ENCODE measurements around the gene CCL20. TPM values are rescaled to one million over a fixed set of nuclear protein-coding genes. Genes with fewer than 3 reads are reported as not detected.

Gene CCL20
- total RNA-seq, 1 experiment from 2014 or later, result not detected

DNA sequence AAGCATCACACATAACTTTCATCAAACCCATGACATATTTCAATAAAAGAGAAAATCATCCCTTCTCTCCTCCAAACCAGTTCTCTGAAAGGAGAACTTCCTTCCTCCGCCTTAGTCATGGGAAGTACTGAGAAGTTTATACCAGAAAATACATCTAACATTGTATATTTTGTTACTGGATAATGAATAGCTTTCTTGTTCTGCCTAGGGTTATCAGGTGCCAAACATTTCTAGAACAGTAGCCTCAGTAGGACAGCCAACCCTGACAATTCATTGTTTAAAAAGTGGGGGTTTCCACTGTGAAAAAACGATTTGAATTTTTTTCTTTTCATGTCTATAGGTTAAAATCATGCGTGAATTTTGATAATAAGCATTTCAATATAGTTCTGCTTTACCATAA lies 41.8 kb downstream of the CCL20 start:
- DNase-seq (ENCODE audit: low spot score), result no peak
- POLR2A ChIA-PET, result no interaction called here
- Mint-ChIP-seq H3K9me3 (peaks cover 7% of the 10 kb centered on the region; the same call in 1 of the 2 replicates), H3K36me3 (no peaks in the 10 kb centered on the region), H3K27me3 (ENCODE audit: low read depth) (0 out of 2 replicates have a peak, but pooled peaks cover 2% of the 10 kb centered on the region), H3K4me1 (peaks cover 27% of the 10 kb centered on the region), H3K27ac (no peak overlapping the region), H3K4me3 (no peak overlapping the region)
- CTCF ChIA-PET, result no interaction called here
- TF ChIP-seq, protein P1, sequence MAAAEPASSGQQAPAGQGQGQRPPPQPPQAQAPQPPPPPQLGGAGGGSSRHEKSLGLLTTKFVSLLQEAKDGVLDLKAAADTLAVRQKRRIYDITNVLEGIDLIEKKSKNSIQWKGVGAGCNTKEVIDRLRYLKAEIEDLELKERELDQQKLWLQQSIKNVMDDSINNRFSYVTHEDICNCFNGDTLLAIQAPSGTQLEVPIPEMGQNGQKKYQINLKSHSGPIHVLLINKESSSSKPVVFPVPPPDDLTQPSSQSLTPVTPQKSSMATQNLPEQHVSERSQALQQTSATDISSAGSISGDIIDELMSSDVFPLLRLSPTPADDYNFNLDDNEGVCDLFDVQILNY (CRISPR knock-in tag; IDR thresholded peaks at IDR 0.05), result no peak
- TF ChIP-seq, protein P2, sequence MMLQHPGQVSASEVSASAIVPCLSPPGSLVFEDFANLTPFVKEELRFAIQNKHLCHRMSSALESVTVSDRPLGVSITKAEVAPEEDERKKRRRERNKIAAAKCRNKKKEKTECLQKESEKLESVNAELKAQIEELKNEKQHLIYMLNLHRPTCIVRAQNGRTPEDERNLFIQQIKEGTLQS (CRISPR knock-in tag; conservative IDR thresholded peaks at IDR 0.05), result no peak
- TF ChIP-seq, protein P3, sequence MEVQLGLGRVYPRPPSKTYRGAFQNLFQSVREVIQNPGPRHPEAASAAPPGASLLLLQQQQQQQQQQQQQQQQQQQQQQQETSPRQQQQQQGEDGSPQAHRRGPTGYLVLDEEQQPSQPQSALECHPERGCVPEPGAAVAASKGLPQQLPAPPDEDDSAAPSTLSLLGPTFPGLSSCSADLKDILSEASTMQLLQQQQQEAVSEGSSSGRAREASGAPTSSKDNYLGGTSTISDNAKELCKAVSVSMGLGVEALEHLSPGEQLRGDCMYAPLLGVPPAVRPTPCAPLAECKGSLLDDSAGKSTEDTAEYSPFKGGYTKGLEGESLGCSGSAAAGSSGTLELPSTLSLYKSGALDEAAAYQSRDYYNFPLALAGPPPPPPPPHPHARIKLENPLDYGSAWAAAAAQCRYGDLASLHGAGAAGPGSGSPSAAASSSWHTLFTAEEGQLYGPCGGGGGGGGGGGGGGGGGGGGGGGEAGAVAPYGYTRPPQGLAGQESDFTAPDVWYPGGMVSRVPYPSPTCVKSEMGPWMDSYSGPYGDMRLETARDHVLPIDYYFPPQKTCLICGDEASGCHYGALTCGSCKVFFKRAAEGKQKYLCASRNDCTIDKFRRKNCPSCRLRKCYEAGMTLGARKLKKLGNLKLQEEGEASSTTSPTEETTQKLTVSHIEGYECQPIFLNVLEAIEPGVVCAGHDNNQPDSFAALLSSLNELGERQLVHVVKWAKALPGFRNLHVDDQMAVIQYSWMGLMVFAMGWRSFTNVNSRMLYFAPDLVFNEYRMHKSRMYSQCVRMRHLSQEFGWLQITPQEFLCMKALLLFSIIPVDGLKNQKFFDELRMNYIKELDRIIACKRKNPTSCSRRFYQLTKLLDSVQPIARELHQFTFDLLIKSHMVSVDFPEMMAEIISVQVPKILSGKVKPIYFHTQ (CRISPR knock-in tag; IDR thresholded peaks at IDR 0.05), result no peak
- TF ChIP-seq NFYB (CRISPR knock-in tag; conservative IDR thresholded peaks at IDR 0.05; ENCODE audit: low read depth), result no peak
- TF ChIP-seq, protein P4, sequence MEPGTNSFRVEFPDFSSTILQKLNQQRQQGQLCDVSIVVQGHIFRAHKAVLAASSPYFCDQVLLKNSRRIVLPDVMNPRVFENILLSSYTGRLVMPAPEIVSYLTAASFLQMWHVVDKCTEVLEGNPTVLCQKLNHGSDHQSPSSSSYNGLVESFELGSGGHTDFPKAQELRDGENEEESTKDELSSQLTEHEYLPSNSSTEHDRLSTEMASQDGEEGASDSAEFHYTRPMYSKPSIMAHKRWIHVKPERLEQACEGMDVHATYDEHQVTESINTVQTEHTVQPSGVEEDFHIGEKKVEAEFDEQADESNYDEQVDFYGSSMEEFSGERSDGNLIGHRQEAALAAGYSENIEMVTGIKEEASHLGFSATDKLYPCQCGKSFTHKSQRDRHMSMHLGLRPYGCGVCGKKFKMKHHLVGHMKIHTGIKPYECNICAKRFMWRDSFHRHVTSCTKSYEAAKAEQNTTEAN (CRISPR knock-in tag; IDR thresholded peaks at IDR 0.05), result no peak
- ATAC-seq, result no peak

DNA sequence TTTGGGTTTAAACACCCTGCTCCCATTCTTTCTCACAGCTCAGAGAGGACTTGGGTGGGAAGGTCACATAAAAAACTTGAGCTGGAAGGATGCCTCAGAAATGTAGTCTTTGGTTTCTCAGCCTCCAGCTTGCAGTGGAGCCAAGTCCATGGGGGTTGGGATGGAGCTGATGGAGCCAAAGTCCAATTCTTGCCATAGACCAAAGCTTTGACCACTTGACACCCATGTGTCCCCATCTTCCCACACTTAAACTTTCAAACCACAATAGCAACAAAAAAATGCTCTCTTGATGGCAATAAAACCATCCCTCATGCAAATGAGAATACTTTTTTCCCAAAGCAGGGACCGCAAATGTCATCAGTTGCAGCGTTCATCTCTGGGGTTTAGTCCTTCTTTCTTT lies 43.1 kb downstream of the CCL20 start:
- ATAC-seq (no peak), DNase-seq (ENCODE audit: low spot score) (no peak)
- ChIA-PET CTCF (no interaction called here), POLR2A (no interaction called here)
- Mint-ChIP-seq H3K4me1 (peaks cover 23% of the 10 kb centered on the region), H3K27ac (no peak overlapping the region), H3K9me3 (peaks cover 4% of the 10 kb centered on the region; the same call in 1 of the 2 replicates), H3K36me3 (no peaks in the 10 kb centered on the region), H3K27me3 (ENCODE audit: low read depth) (0 out of 2 replicates have a peak, but pooled peaks cover 2% of the 10 kb centered on the region), H3K4me3 (no peak overlapping the region)
- TF ChIP-seq ZNF138 (CRISPR knock-in tag; conservative IDR thresholded peaks at IDR 0.05) (no peak), FOXJ3 (CRISPR knock-in tag; IDR thresholded peaks at IDR 0.05; ENCODE audit: borderline replicate concordance) (no peak), ZBTB21 (CRISPR knock-in tag; IDR thresholded peaks at IDR 0.05; ENCODE audit: borderline replicate concordance) (no peak), ETV6 (CRISPR knock-in tag; IDR thresholded peaks at IDR 0.05) (no peak), MYBL2 (CRISPR knock-in tag; IDR thresholded peaks at IDR 0.05) (no peak), NFATC4 (CRISPR knock-in tag; IDR thresholded peaks at IDR 0.05) (no peak), TCF7 (CRISPR knock-in tag; IDR thresholded peaks at IDR 0.05; ENCODE audit: low read depth) (no peak), SMAD4 (CRISPR knock-in tag; IDR thresholded peaks at IDR 0.05) (no peak), OVOL2 (CRISPR knock-in tag; IDR thresholded peaks at IDR 0.05; ENCODE audit: borderline replicate concordance) (no peak), EMX1 (CRISPR knock-in tag; IDR thresholded peaks at IDR 0.05) (no peak), ZNF317 (CRISPR knock-in tag; IDR thresholded peaks at IDR 0.05; ENCODE audit: borderline replicate concordance, low read depth) (no peak)
- TF ChIP-seq, protein P1 (CRISPR knock-in tag; IDR thresholded peaks at IDR 0.05), result no peak
- TF ChIP-seq, protein P5, sequence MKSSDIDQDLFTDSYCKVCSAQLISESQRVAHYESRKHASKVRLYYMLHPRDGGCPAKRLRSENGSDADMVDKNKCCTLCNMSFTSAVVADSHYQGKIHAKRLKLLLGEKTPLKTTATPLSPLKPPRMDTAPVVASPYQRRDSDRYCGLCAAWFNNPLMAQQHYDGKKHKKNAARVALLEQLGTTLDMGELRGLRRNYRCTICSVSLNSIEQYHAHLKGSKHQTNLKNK (CRISPR knock-in tag; IDR thresholded peaks at IDR 0.05), result no peak
- TF ChIP-seq, protein P6, sequence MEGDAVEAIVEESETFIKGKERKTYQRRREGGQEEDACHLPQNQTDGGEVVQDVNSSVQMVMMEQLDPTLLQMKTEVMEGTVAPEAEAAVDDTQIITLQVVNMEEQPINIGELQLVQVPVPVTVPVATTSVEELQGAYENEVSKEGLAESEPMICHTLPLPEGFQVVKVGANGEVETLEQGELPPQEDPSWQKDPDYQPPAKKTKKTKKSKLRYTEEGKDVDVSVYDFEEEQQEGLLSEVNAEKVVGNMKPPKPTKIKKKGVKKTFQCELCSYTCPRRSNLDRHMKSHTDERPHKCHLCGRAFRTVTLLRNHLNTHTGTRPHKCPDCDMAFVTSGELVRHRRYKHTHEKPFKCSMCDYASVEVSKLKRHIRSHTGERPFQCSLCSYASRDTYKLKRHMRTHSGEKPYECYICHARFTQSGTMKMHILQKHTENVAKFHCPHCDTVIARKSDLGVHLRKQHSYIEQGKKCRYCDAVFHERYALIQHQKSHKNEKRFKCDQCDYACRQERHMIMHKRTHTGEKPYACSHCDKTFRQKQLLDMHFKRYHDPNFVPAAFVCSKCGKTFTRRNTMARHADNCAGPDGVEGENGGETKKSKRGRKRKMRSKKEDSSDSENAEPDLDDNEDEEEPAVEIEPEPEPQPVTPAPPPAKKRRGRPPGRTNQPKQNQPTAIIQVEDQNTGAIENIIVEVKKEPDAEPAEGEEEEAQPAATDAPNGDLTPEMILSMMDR (IDR thresholded peaks at IDR 0.05), result no peak
- TF ChIP-seq, protein P7, sequence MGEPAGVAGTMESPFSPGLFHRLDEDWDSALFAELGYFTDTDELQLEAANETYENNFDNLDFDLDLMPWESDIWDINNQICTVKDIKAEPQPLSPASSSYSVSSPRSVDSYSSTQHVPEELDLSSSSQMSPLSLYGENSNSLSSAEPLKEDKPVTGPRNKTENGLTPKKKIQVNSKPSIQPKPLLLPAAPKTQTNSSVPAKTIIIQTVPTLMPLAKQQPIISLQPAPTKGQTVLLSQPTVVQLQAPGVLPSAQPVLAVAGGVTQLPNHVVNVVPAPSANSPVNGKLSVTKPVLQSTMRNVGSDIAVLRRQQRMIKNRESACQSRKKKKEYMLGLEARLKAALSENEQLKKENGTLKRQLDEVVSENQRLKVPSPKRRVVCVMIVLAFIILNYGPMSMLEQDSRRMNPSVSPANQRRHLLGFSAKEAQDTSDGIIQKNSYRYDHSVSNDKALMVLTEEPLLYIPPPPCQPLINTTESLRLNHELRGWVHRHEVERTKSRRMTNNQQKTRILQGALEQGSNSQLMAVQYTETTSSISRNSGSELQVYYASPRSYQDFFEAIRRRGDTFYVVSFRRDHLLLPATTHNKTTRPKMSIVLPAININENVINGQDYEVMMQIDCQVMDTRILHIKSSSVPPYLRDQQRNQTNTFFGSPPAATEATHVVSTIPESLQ (CRISPR knock-in tag; IDR thresholded peaks at IDR 0.05), result no peak
- TF ChIP-seq, protein P8, sequence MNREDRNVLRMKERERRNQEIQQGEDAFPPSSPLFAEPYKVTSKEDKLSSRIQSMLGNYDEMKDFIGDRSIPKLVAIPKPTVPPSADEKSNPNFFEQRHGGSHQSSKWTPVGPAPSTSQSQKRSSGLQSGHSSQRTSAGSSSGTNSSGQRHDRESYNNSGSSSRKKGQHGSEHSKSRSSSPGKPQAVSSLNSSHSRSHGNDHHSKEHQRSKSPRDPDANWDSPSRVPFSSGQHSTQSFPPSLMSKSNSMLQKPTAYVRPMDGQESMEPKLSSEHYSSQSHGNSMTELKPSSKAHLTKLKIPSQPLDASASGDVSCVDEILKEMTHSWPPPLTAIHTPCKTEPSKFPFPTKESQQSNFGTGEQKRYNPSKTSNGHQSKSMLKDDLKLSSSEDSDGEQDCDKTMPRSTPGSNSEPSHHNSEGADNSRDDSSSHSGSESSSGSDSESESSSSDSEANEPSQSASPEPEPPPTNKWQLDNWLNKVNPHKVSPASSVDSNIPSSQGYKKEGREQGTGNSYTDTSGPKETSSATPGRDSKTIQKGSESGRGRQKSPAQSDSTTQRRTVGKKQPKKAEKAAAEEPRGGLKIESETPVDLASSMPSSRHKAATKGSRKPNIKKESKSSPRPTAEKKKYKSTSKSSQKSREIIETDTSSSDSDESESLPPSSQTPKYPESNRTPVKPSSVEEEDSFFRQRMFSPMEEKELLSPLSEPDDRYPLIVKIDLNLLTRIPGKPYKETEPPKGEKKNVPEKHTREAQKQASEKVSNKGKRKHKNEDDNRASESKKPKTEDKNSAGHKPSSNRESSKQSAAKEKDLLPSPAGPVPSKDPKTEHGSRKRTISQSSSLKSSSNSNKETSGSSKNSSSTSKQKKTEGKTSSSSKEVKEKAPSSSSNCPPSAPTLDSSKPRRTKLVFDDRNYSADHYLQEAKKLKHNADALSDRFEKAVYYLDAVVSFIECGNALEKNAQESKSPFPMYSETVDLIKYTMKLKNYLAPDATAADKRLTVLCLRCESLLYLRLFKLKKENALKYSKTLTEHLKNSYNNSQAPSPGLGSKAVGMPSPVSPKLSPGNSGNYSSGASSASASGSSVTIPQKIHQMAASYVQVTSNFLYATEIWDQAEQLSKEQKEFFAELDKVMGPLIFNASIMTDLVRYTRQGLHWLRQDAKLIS (CRISPR knock-in tag; IDR thresholded peaks at IDR 0.05; ENCODE audit: borderline replicate concordance), result no peak

Measured in WTC11 (cell line).